ENCODE measurements around the gene TJP2.

DNA sequence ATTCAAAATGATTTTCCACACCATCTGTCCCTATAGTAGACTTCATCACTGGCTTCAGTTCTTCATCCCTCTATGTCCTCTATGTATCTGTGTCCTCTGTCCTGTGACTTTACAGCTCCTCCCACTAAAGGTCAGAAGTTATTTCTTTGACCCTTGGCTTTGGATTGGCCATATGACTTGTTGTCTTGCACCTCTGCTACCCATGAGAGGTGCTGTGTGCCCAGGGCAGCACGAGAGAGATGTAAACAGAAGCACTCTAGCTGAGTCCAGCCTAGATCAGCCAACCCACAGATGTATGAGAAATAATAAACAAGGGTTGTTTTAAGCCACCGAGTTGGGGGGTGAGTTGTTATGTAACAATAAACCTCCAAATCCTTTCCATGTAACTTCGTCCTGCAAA, 87.6 kb downstream of the TJP2 start:
- TF ChIP-seq CTCF (IDR thresholded peaks at IDR 0.05; ENCODE audit: low read depth, low read length) (no peak), EZH2phosphoT487 (IDR thresholded peaks at IDR 0.05; ENCODE audit: low read depth) (no peak)
